HG03025 (cell line): ENCODE results near the gene SORD.
"Not testable (repeated sequence)": the region's sequence is repeated elsewhere in the genome, so short reads cannot be mapped to it uniquely, and the experiment has no call there.

Experiments used
- ATAC-seq: cut with Tn5 transposase; IDR thresholded peaks from one replicate; pipeline ENCODE4 v1.9.1; 2021; ENCODE audit warnings: mild to moderate bottlenecking, moderate library complexity; ENCODE audit not compliant: unreplicated experiment, low FRiP score

The SORD gene

GRCh38 chr15:45023659-45024225 is 747 bp downstream of the SORD start:
- no peak for ATAC-seq

- not testable (repeated sequence) for ATAC-seq
Observed at GRCh38 chr15:45024649-45025048, 1.7 kb downstream of the SORD start.

- not testable (repeated sequence) for ATAC-seq
Observed at GRCh38 chr15:45025627-45026026, 2.6 kb downstream of the SORD start.

- no peak for ATAC-seq
Observed at GRCh38 chr15:45026651-45027190, 3.7 kb downstream of the SORD start.

- no peak for ATAC-seq
Observed at GRCh38 chr15:45027220-45027619, 4.2 kb downstream of the SORD start.

GRCh38 chr15:45030743-45031142 is 7.7 kb downstream of the SORD start:
- no peak for ATAC-seq

- ATAC-seq: not testable (repeated sequence)
Observed at GRCh38 chr15:45031522-45032028, 8.6 kb downstream of the SORD start.

GRCh38 chr15:45032501-45032900 is 9.5 kb downstream of the SORD start:
- ATAC-seq: not testable (repeated sequence)

- ATAC-seq: not testable (repeated sequence)
Observed at GRCh38 chr15:45034087-45034486, 11.1 kb downstream of the SORD start.

- not testable (repeated sequence) for ATAC-seq
Observed at GRCh38 chr15:45034600-45035375, 11.8 kb downstream of the SORD start.

- ATAC-seq: not testable (repeated sequence)
Observed at GRCh38 chr15:45036812-45037781, 14.1 kb downstream of the SORD start.

- ATAC-seq: no peak
Observed at GRCh38 chr15:45037936-45038335, 14.9 kb downstream of the SORD start.

GRCh38 chr15:45040396-45040795 is 17.4 kb downstream of the SORD start:
- not testable (repeated sequence) for ATAC-seq

- ATAC-seq: not testable (repeated sequence)
Observed at GRCh38 chr15:45041538-45041937, 18.5 kb downstream of the SORD start.

- not testable (repeated sequence) for ATAC-seq
Observed at GRCh38 chr15:45042859-45043258, 19.9 kb downstream of the SORD start.

- ATAC-seq: not testable (repeated sequence)
Observed at GRCh38 chr15:45044270-45044669, 21.3 kb downstream of the SORD start.

GRCh38 chr15:45048449-45048793 is 25.4 kb downstream of the SORD start:
- not testable (repeated sequence) for ATAC-seq

- peak; percentile 75 for ATAC-seq
Observed at GRCh38 chr15:45048794-45049631, 26.0 kb downstream of the SORD start.

- ATAC-seq: no peak
Observed at GRCh38 chr15:45050587-45050986, 27.6 kb downstream of the SORD start.

- not testable (repeated sequence) for ATAC-seq
Observed at GRCh38 chr15:45052676-45053075, 29.7 kb downstream of the SORD start.
